HG03469 (cell line): ENCODE data around the gene CALN1.
"Not testable (repeated sequence)": the region's sequence is repeated elsewhere in the genome, so short reads cannot be mapped to it uniquely, and the experiment has no call there.

Experiments
- ATAC-seq: cut with Tn5 transposase; IDR thresholded peaks from one replicate; pipeline ENCODE4 v1.9.1; 2021; ENCODE audit warnings: mild to moderate bottlenecking, moderate library complexity, moderate number of reproducible peaks; ENCODE audit not compliant: unreplicated experiment

Gene CALN1

GRCh38 chr7:71826141-71826540, 586.0 kb downstream of the CALN1 start:
- ATAC-seq, result no peak

- no peak for ATAC-seq
These were observed 588.0 kb downstream of the CALN1 start for GRCh38 chr7:71824006-71824760.

GRCh38 chr7:71822406-71822805, 589.7 kb downstream of the CALN1 start:
- ATAC-seq, result not testable (repeated sequence)

GRCh38 chr7:71817916-71818315, 594.2 kb downstream of the CALN1 start:
- no peak for ATAC-seq

GRCh38 chr7:71808115-71808514, 604.0 kb downstream of the CALN1 start:
- no peak for ATAC-seq

- no peak for ATAC-seq
These were observed 607.9 kb downstream of the CALN1 start for GRCh38 chr7:71804256-71804655.

- ATAC-seq, result no peak
These were observed 610.2 kb downstream of the CALN1 start for GRCh38 chr7:71801976-71802375.

- ATAC-seq, result no peak
These were observed 611.8 kb downstream of the CALN1 start for GRCh38 chr7:71800321-71800720.

- ATAC-seq, result no peak
These were observed 616.7 kb downstream of the CALN1 start for GRCh38 chr7:71795410-71795809.

GRCh38 chr7:71793251-71793650, 618.9 kb downstream of the CALN1 start:
- ATAC-seq, result no peak

GRCh38 chr7:71787513-71787912, 624.6 kb downstream of the CALN1 start:
- no peak for ATAC-seq

GRCh38 chr7:71785216-71785615, 626.9 kb downstream of the CALN1 start:
- ATAC-seq, result no peak

- ATAC-seq, result no peak
These were observed 627.4 kb downstream of the CALN1 start for GRCh38 chr7:71784781-71785180.

GRCh38 chr7:71784180-71784579, 628.0 kb downstream of the CALN1 start:
- ATAC-seq, result no peak

GRCh38 chr7:71783779-71784178, 628.4 kb downstream of the CALN1 start:
- ATAC-seq, result no peak

GRCh38 chr7:71782051-71782450, 630.1 kb downstream of the CALN1 start:
- ATAC-seq, result no peak

GRCh38 chr7:71780282-71780681, 631.9 kb downstream of the CALN1 start:
- no peak for ATAC-seq

- ATAC-seq, result no peak
These were observed 634.9 kb downstream of the CALN1 start for GRCh38 chr7:71777278-71777677.

- ATAC-seq, result no peak
These were observed 635.4 kb downstream of the CALN1 start for GRCh38 chr7:71776726-71777125.

- ATAC-seq, result no peak
These were observed 636.5 kb downstream of the CALN1 start for GRCh38 chr7:71775648-71776047.

GRCh38 chr7:71772779-71773178, 639.4 kb downstream of the CALN1 start:
- no peak for ATAC-seq

GRCh38 chr7:71770269-71770907, 641.8 kb downstream of the CALN1 start:
- no peak for ATAC-seq

- ATAC-seq, result no peak
These were observed 642.8 kb downstream of the CALN1 start for GRCh38 chr7:71769326-71769725.
